K562 (cell line): ENCODE measurements around the gene TCF25. TPM values are rescaled to one million over a fixed set of nuclear protein-coding genes. Genes with fewer than 3 reads are reported as not detected.

Experiments
- BCOR ChIP-seq: fragments of 450-650 bp; IDR thresholded peaks from 2 replicates; pipeline ENCODE4 v1.6.1; 2016
- HDAC8 ChIP-seq: fragments of 450-650 bp; IDR thresholded peaks from 2 replicates; pipeline ENCODE4 v1.6.1; 2016; ENCODE audit warnings: mild to moderate bottlenecking, missing genetic modification characterization, moderate library complexity, missing compliant biosample characterization
- KDM4B ChIP-seq, 2 experiments: fragments of 450-650 bp in 1 of 2; sonication (generic) in 1 of 2; IDR thresholded peaks; 2 replicates each; pipeline ENCODE4 v1.6.1; 2016 to 2017; ENCODE audit warnings: borderline replicate concordance in 2 of 2, antibody characterized with exemption in 1 of 2, low read depth in 1 of 2, mild to moderate bottlenecking in 1 of 2
- TFAM ChIP-seq: fragments of 250-450 bp; sonication (Bioruptor Pico); conservative IDR thresholded peaks from 2 replicates; pipeline ENCODE4 v1.5.0; 2021; ENCODE audit warnings: mild to moderate bottlenecking, moderate library complexity
- U2AF1 ChIP-seq: fragments of 200-400 bp; formaldehyde crosslinking; optimal IDR thresholded peaks from 2 replicates; pipeline ENCODE3; 2017; ENCODE audit warnings: mild to moderate bottlenecking, low read depth, low read length, moderate library complexity
- polyA plus RNA-seq, 8 experiments: library from polyadenylated mRNA; depleted of rRNA in 4 of 8; stranded (reverse) in 5 of 8; unstranded in 3 of 8; fragments of >200 nt; fragmentation: Nextera tagmentation in 2 of 8; fragmentation: Illumina TruSeq in 1 of 8; extraction: Ambion mirVana in 2 of 8; extraction: Trizol in 1 of 8; gene quantifications; 2 replicates each; pipeline versions ENCODE4 v1.2.1 to v1.2.3, GENCODE V29; 2011 to 2014; ENCODE audit warnings: inconsistent platforms in 1 of 8, missing spikeins in 1 of 8
- total RNA-seq, 7 experiments: library from RNA; depleted of rRNA in 6 of 7; stranded (reverse); fragments of >200 nt in 6 of 7; fragmentation: Illumina TruSeq in 2 of 7; extraction: Trizol in 2 of 7; gene quantifications; 2 replicates each; pipeline versions ENCODE4 v1.2.1 to v1.2.3, GENCODE V29; 2011 to 2021; ENCODE audit warnings: low replicate concordance in 1 of 7
- TF ChIP-seq, protein P1 (sequence below), 2 experiments: fragments of 450-650 bp in 1 of 2; sonication (generic) in 1 of 2; formaldehyde crosslinking in 1 of 2; IDR thresholded peaks; 2 replicates each; pipeline versions ENCODE4 v1.7.1 to v1.9.0; 2016 to 2022; ENCODE audit warnings: inconsistent platforms in 1 of 2, mild to moderate bottlenecking in 1 of 2, missing genetic modification reagents in 1 of 2

TCF25 gene
- total and polyA plus RNA-seq, 9 of the 15 experiments (the other 6 are each of a cell fraction or from before 2014, with no cell fraction given): 9.0 to 154 (median 83.8) TPM

DNA sequence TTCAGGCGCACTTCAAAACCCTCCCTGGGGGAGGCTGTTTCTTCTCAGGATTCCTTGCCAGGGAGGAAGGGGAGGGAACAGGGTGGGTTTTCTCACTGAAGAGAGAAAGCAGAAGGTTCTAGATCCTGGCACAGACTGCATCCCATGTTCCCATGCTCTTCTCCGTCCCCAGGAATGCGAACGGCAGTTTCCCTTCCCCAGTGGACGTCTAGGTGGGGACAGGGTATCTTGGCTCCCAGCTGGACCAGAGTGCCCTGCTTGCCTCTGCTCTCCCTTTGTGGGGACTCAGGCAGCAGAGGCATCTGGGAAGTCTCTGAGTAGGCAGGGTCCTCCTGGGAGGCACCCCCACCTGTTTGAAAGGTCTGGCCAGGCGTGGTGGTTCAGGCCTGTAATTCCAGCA lies 3.0 kb upstream of the TCF25 start (continued):
- TF ChIP-seq, protein P1, sequence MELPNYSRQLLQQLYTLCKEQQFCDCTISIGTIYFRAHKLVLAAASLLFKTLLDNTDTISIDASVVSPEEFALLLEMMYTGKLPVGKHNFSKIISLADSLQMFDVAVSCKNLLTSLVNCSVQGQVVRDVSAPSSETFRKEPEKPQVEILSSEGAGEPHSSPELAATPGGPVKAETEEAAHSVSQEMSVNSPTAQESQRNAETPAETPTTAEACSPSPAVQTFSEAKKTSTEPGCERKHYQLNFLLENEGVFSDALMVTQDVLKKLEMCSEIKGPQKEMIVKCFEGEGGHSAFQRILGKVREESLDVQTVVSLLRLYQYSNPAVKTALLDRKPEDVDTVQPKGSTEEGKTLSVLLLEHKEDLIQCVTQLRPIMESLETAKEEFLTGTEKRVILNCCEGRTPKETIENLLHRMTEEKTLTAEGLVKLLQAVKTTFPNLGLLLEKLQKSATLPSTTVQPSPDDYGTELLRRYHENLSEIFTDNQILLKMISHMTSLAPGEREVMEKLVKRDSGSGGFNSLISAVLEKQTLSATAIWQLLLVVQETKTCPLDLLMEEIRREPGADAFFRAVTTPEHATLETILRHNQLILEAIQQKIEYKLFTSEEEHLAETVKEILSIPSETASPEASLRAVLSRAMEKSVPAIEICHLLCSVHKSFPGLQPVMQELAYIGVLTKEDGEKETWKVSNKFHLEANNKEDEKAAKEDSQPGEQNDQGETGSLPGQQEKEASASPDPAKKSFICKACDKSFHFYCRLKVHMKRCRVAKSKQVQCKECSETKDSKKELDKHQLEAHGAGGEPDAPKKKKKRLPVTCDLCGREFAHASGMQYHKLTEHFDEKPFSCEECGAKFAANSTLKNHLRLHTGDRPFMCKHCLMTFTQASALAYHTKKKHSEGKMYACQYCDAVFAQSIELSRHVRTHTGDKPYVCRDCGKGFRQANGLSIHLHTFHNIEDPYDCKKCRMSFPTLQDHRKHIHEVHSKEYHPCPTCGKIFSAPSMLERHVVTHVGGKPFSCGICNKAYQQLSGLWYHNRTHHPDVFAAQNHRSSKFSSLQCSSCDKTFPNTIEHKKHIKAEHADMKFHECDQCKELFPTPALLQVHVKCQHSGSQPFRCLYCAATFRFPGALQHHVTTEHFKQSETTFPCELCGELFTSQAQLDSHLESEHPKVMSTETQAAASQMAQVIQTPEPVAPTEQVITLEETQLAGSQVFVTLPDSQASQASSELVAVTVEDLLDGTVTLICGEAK (IDR thresholded peaks at IDR 0.05): no peak
- TF ChIP-seq, protein P1 (CRISPR knock-in tag; IDR thresholded peaks at IDR 0.05): no peak
- TF ChIP-seq TFAM (CRISPR knock-in tag) (no peak), HDAC8 (tag) (no peak), BCOR (no peak), U2AF1 (no peak), KDM4B (IDR thresholded peaks at IDR 0.05; ENCODE audit: borderline replicate concordance in 2 of 2, low read depth in 1 of 2) (no peak)
- TF ChIP-seq, all 486 proteins: peak for 0
